Esophagus muscularis mucosa (tissue), 4 donors: ENCODE measurements around the gene HSD17B11. TPM values are rescaled to one million over a fixed set of nuclear protein-coding genes. Genes with fewer than 3 reads are reported as not detected.
A peak's percentile ranks its signal among the peaks of the same experiment; 100 is the strongest.
"Not testable (repeated sequence)": the region's sequence is repeated elsewhere in the genome, so short reads cannot be mapped to it uniquely, and the experiment has no call there.

Experiments
- DNase-seq: peaks from one replicate; pipeline ENCODE4 v3.0.0-alpha.2; 2017; ENCODE audit errors: extremely low spot score
- H3K27ac ChIP-seq, 4 donors: fragments of 200-600 bp; sonication (generic); replicated peaks in 1 of 4; 1 replicate in 3 of 4; 2 replicates in 1 of 4; pipeline ENCODE4 v1.5.1; 2016 to 2019; ENCODE audit warnings: mild to moderate bottlenecking in 1 of 4
- H3K27me3 ChIP-seq, 4 donors: fragments of 200-600 bp; sonication (generic); one replicate each; pipeline versions ENCODE4 v1.5.1 to v1.6.0; 2016 to 2019
- H3K36me3 ChIP-seq, 4 donors: fragments of 200-600 bp; sonication (generic); one replicate each; pipeline ENCODE4 v1.5.1; 2016 to 2019
- H3K4me1 ChIP-seq, 4 donors: fragments of 200-600 bp; sonication (generic); one replicate each; pipeline ENCODE4 v1.5.1; 2016 to 2019
- H3K4me3 ChIP-seq, 4 donors: fragments of 200-600 bp; sonication (generic); 1 replicate in 2 of 4; 2 replicates in 2 of 4; pipeline ENCODE4 v1.5.1; 2016 to 2019; ENCODE audit warnings: mild to moderate bottlenecking in 4 of 4, moderate library complexity in 1 of 4
- H3K9me3 ChIP-seq, 4 donors: fragments of 200-600 bp; sonication (generic); 1 replicate in 3 of 4; 2 replicates in 1 of 4; pipeline ENCODE4 v1.5.1; 2016 to 2019
- EP300 ChIP-seq: sonication (generic); formaldehyde crosslinking; IDR thresholded peaks from one replicate; pipeline ENCODE4 v1.6.1; 2017; ENCODE audit warnings: antibody characterized with exemption
- POLR2A ChIP-seq: fragments of 450-650 bp; IDR thresholded peaks from one replicate; pipeline ENCODE4 v1.6.1; 2017; ENCODE audit warnings: antibody characterized with exemption, moderate library complexity, mild to moderate bottlenecking, low read depth
- POLR2AphosphoS5 ChIP-seq, 2 donors: sonication (generic); formaldehyde crosslinking; IDR thresholded peaks; one replicate each; pipeline ENCODE4 v1.6.1; 2017; ENCODE audit warnings: antibody characterized with exemption in 2 of 2
- WGBS: methylation state at CpG from one replicate; pipeline ENCODE4 v1.1.5; 2018; 5-methylcytosine and 5-hydroxymethylcytosine counted together
- intact Hi-C: fragments of 100-400 bp; cut with DNase I; formaldehyde crosslinking; loops from one replicate; pipeline ENCODE4 v1.15.1; 2023
- total RNA-seq, 4 donors: library from RNA; depleted of rRNA; stranded (reverse); fragments of >200 nt; gene quantifications; one replicate each; pipeline versions ENCODE4 v1.1.0 to v1.2.1, GENCODE V29; 2016
- TF ChIP-seq, protein P1 (sequence below), 3 experiments: fragments of 200-600 bp in 2 of 3; fragments of 450-650 bp in 1 of 3; sonication (generic) in 2 of 3; IDR thresholded peaks; one replicate each; pipeline ENCODE4 v1.5.1; 2017 to 2019; ENCODE audit warnings: antibody characterized with exemption in 3 of 3, mild to moderate bottlenecking in 2 of 3, moderate library complexity in 1 of 3

Gene HSD17B11
- total RNA-seq, 4 donors from 2014 or later = 35.7 to 68.9 (median 52.6) TPM

DNA sequence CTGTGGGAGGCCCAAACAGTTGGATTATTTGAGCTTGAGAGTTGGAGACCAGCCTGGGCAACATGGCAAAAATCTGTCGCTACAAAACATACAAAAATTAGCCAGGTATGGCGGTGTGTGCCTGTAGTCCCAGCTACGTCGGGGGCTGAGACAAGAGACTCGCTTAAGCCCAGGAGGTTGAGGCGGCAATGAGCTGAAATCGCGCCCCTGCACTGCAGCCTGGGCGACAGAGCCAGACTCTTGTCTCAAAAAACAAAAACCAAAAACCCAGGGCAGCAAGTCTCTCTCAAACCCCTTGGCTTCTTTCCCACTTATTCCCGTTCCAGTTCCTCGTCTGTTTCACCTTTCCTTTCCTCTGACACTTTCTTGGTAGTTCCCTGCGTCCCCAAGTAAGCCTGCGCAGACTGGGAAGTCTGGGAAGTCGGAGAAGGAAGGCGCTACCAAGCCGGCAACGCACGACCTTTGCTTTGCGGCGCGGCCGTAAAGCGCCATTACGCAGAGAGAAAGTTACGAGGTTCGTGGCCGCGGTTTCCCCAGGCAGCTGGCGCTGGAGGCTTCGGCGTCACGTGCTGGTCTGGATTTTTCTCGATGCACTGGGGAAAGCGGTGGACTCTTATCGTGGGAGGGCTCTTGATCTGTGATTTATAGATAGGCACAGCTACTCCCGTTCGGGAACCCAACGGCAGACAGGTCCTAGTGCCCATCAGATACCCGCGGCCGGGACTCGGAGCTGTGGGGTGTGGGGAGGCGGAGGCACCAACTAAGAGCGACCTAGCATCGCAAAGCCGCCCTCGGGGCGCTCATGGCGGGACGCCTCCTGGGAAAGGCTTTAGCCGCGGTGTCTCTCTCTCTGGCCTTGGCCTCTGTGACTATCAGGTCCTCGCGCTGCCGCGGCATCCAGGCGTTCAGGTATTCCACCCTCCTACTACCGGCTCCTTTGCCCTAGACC is 31.4 kb upstream of the HSD17B11 start, which contains the start of gene NUDT9:
Gene NUDT9, plus strand, starts transcription at position 470 of the 949 bp plus-strand sequence. Its CDS starts 333 bp downstream, at position 803.
- Histone ChIP-seq H3K4me3 (peak within 1 kb of the TSS; percentile 62 to 83 (median 72)), H3K36me3 (no peaks in the 10 kb centered on the region), H3K27ac (peak within 1 kb of the TSS; percentile 87 to 90 (median 88)), H3K27me3 (no peaks in the 10 kb centered on the region), H3K9me3 (no peaks in the 10 kb centered on the region), H3K4me1 (peaks cover 18 to 41% (median 38%) of the 10 kb centered on the region in 4 donors)
- WGBS = 2% methylated on average over 50 of the region's 58 CpGs
- TF ChIP-seq POLR2AphosphoS5 (IDR thresholded peaks at IDR 0.05) (peak; percentile 95 to 97), POLR2A (peak; percentile 30), EP300 (no peak)
- TF ChIP-seq, protein P1, sequence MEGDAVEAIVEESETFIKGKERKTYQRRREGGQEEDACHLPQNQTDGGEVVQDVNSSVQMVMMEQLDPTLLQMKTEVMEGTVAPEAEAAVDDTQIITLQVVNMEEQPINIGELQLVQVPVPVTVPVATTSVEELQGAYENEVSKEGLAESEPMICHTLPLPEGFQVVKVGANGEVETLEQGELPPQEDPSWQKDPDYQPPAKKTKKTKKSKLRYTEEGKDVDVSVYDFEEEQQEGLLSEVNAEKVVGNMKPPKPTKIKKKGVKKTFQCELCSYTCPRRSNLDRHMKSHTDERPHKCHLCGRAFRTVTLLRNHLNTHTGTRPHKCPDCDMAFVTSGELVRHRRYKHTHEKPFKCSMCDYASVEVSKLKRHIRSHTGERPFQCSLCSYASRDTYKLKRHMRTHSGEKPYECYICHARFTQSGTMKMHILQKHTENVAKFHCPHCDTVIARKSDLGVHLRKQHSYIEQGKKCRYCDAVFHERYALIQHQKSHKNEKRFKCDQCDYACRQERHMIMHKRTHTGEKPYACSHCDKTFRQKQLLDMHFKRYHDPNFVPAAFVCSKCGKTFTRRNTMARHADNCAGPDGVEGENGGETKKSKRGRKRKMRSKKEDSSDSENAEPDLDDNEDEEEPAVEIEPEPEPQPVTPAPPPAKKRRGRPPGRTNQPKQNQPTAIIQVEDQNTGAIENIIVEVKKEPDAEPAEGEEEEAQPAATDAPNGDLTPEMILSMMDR (IDR thresholded peaks at IDR 0.05) = peak in 1 of 3 experiments; percentile 5
- intact Hi-C loops = loop anchor here (1.0 to 5.0 kb wide), 2 partner anchors 31 to 45 kb away; partner anchors contain the start of gene HSD17B11
- peak; percentile 97 for DNase-seq

GRCh38 chr4:87420276-87420830 is 29.4 kb upstream of the HSD17B11 start:
- no peaks in the 10 kb centered on the region for H3K9me3 ChIP-seq
- intact Hi-C loops = loop anchor here (5.0 kb wide), 1 partner anchor 47 kb away; no protein-coding TSS in a partner anchor
- no peaks in the 10 kb centered on the region for H3K36me3 ChIP-seq
- no peak for DNase-seq
- WGBS = 81% methylated on average over 4 of the region's 4 CpGs
- TF ChIP-seq EP300 (no peak), POLR2AphosphoS5 (IDR thresholded peaks at IDR 0.05) (no peak), POLR2A (no peak)
- TF ChIP-seq, protein P1 (IDR thresholded peaks at IDR 0.05) = no peak
- H3K4me3 ChIP-seq = no peak overlapping the region
- no peaks in the 10 kb centered on the region for H3K27me3 ChIP-seq
- no peak overlapping the region for H3K27ac ChIP-seq
- H3K4me1 ChIP-seq = peaks cover 18 to 32% (median 31%) of the 10 kb centered on the region in 4 donors

DNA sequence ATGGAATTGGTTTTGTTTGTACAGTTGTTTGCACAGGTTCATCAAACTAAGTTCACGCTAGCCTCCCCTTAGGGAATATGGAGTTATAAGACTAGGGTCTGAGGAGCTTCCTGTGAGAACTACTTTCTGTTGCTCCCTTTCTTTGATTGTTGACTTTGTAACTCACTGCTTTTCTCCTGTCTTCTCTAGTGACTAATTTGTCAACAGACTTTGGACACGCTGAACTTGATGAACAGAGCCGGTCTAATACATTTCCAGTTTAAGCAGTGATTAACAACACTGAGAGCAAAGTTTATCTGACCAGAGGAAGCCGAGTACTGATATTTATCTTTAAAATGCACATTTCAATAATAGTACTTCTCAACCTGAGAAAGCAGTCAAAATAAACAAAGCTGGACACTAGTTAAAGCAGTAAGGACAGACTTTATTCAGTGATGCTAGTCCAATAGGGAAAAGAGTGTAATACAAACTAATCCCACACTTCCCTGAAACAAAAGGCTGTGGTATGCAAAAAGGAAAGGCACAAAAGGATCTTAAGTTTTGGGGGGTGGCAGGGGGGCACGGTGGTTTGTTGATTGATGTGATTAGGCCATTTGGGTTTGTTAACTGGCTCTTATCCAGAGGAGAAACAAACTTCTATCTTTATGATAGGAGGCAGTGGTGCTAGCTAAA is 28.7 kb upstream of the HSD17B11 start:
- TF ChIP-seq POLR2AphosphoS5 (IDR thresholded peaks at IDR 0.05) (no peak), POLR2A (no peak), EP300 (no peak)
- TF ChIP-seq, protein P1 (IDR thresholded peaks at IDR 0.05) = no peak
- no peaks in the 10 kb centered on the region for H3K36me3 ChIP-seq
- H3K4me1 ChIP-seq = peaks cover 14 to 27% (median 25%) of the 10 kb centered on the region in 4 donors
- H3K4me3 ChIP-seq = no peak overlapping the region
- no peak for DNase-seq
- WGBS = 28% methylated on average over 5 of the region's 5 CpGs
- no peaks in the 10 kb centered on the region for H3K9me3 ChIP-seq
- no peak overlapping the region for H3K27ac ChIP-seq
- no peaks in the 10 kb centered on the region for H3K27me3 ChIP-seq
- intact Hi-C loops = loop anchor here (5.0 kb wide), 1 partner anchor 48 kb away; no protein-coding TSS in a partner anchor

GRCh38 chr4:87418410-87418809 is 27.4 kb upstream of the HSD17B11 start:
- WGBS = 94% methylated on average over 4 of the region's 4 CpGs
- intact Hi-C loops, H3K4me3 ChIP-seq, DNase-seq, H3K27me3 ChIP-seq, H3K27ac ChIP-seq, H3K36me3 ChIP-seq, H3K9me3 ChIP-seq: not testable (repeated sequence)
- H3K4me1 ChIP-seq = peaks cover 7 to 14% (median 12%) of the 10 kb centered on the region in 4 donors
